Stimulated activated CD8-positive, alpha-beta memory T cell treated with anti-CD3 and anti-CD28 coated beads, Interleukin-12 subunit alpha, Interleukin-12 subunit beta, amount 100 ng/mL, for 24 hours (primary cell): ENCODE measurements around the gene ILK.

Source experiments
- DNase-seq: peaks from one replicate; pipeline ENCODE4 v3.0.0-alpha.2; 2020; ENCODE audit errors: extremely low read depth

The ILK gene

GRCh38 chr11:6621711-6622211 is 18.2 kb downstream of the ILK start:
- no peak for DNase-seq

- no peak for DNase-seq
These were observed 18.9 kb downstream of the ILK start for GRCh38 chr11:6622261-6623171.

- DNase-seq: no peak
These were observed 20.1 kb downstream of the ILK start for GRCh38 chr11:6623391-6624363.

- DNase-seq: no peak
These were observed 21.7 kb downstream of the ILK start for GRCh38 chr11:6625156-6625831.

GRCh38 chr11:6625832-6626420 is 22.4 kb downstream of the ILK start:
- DNase-seq: no peak

- no peak for DNase-seq
These were observed 23.6 kb downstream of the ILK start for GRCh38 chr11:6626971-6627761.

GRCh38 chr11:6627762-6628241 is 24.2 kb downstream of the ILK start:
- no peak for DNase-seq

GRCh38 chr11:6628526-6628925 is 25.0 kb downstream of the ILK start:
- no peak for DNase-seq

GRCh38 chr11:6629573-6629891 is 26.0 kb downstream of the ILK start:
- DNase-seq: no peak

- DNase-seq: no peak
These were observed 26.5 kb downstream of the ILK start for GRCh38 chr11:6629892-6630631.

- DNase-seq: no peak
These were observed 27.2 kb downstream of the ILK start for GRCh38 chr11:6630632-6631291.

- DNase-seq: no peak
These were observed 27.9 kb downstream of the ILK start for GRCh38 chr11:6631361-6631890.

GRCh38 chr11:6632116-6633073 is 28.8 kb downstream of the ILK start:
- DNase-seq: no peak

GRCh38 chr11:6633422-6634408 is 30.1 kb downstream of the ILK start:
- no peak for DNase-seq

GRCh38 chr11:6634534-6634933 is 31.0 kb downstream of the ILK start:
- DNase-seq: no peak

GRCh38 chr11:6635082-6635932 is 31.7 kb downstream of the ILK start:
- no peak for DNase-seq
